Kidney (tissue), 14 donors: ENCODE data around the gene CIAO1. TPM values are rescaled to one million over a fixed set of nuclear protein-coding genes. Genes with fewer than 3 reads are reported as not detected.
"Not testable (repeated sequence)": the region's sequence is repeated elsewhere in the genome, so short reads cannot be mapped to it uniquely, and the experiment has no call there.

Source experiments
- DNase-seq, 5 donors: peaks; one replicate each; pipeline ENCODE4 v3.0.0-alpha.2; 2013 to 2020
- FAIRE-seq: peaks from 2 replicates; lab custom pipeline; 2012; peaks lifted over from hg19 to GRCh38; lab: Jason Lieb, UNC
- H3K27ac ChIP-seq, 2 donors: one replicate each; pipeline ENCODE4 v1.7.0; 2013; ENCODE audit warnings: low read depth in 2 of 2, low read length in 2 of 2, inconsistent platforms in 1 of 2
- H3K27me3 ChIP-seq: one replicate; pipeline ENCODE4 v1.7.1; 2013; ENCODE audit warnings: low read length, inconsistent platforms; ENCODE audit not compliant: control insufficient read depth, insufficient read depth
- H3K36me3 ChIP-seq, 3 donors: one replicate each; pipeline versions ENCODE4 v1.7.0 to v1.7.1; 2013; ENCODE audit warnings: low read length in 3 of 3, control low read depth in 1 of 3, inconsistent platforms in 1 of 3; ENCODE audit not compliant: insufficient read depth in 3 of 3, control insufficient read depth in 2 of 3
- H3K4me1 ChIP-seq, 3 donors: one replicate each; pipeline versions ENCODE4 v1.7.0 to v1.7.1; 2013; ENCODE audit warnings: low read length in 3 of 3, inconsistent platforms in 1 of 3, low read depth in 1 of 3; ENCODE audit not compliant: control insufficient read depth in 2 of 3, insufficient read depth in 2 of 3
- H3K4me3 ChIP-seq, 3 donors: one replicate each; pipeline versions ENCODE4 v1.7.0 to v1.8.1; 2013; ENCODE audit warnings: low read length in 3 of 3, control low read depth in 1 of 3, inconsistent platforms in 1 of 3
- H3K9ac ChIP-seq, 3 donors: one replicate each; pipeline versions ENCODE4 v1.7.0 to v1.7.1; 2013; ENCODE audit warnings: low read length in 3 of 3, control low read depth in 1 of 3, inconsistent platforms in 1 of 3
- H3K9me3 ChIP-seq, 3 donors: one replicate each; pipeline versions ENCODE4 v1.7.0 to v1.7.1; 2013; ENCODE audit warnings: low read length in 3 of 3, control low read depth in 1 of 3, inconsistent platforms in 1 of 3; ENCODE audit not compliant: control insufficient read depth in 2 of 3, insufficient read depth in 1 of 3
- CTCF ChIP-seq: IDR thresholded peaks from 3 replicates; pipeline ENCODE4 v1.5.1; 2012; ENCODE audit warnings: mild to moderate bottlenecking, moderate library complexity, borderline replicate concordance; ENCODE audit not compliant: insufficient read depth; ENCODE audit errors: extremely low read depth
- intact Hi-C: fragments of 100-400 bp; cut with DNase I; formaldehyde crosslinking; loops from one replicate; pipeline ENCODE4 v1.11.1; 2022
- polyA plus RNA-seq: library from polyadenylated mRNA; stranded (reverse); fragments of 350-450 nt; fragmentation: Illumina TruSeq; extraction: RNeasy Lipid Tissue Mini Kit (QIAGEN cat#74804); gene quantifications from one replicate; pipeline ENCODE4 v1.2.3, GENCODE V29; 2014; ENCODE audit warnings: low read depth, low replicate concordance; ENCODE audit not compliant: insufficient read depth
- total RNA-seq: library from RNA; stranded (reverse); fragmentation: NEBNext Ultra II Directional; extraction: Animal tissue kit (Norgen Biotek cat#: 25700); gene quantifications from one replicate; pipeline ENCODE4 v1.2.1, GENCODE V29; 2021
- donor health status: control.
- donor health status: control.
- donor health status: control.
- donor health status: control.
- donor health status: control.
- donor health status: DM: yes; HTN: yes; CAD: no.
- donor health status: Normal renal cell carcinoma (clear cell type).

Gene CIAO1
- total and polyA plus RNA-seq, 2 donors from 2014 or later, result 48.2 to 63.0 TPM

DNA sequence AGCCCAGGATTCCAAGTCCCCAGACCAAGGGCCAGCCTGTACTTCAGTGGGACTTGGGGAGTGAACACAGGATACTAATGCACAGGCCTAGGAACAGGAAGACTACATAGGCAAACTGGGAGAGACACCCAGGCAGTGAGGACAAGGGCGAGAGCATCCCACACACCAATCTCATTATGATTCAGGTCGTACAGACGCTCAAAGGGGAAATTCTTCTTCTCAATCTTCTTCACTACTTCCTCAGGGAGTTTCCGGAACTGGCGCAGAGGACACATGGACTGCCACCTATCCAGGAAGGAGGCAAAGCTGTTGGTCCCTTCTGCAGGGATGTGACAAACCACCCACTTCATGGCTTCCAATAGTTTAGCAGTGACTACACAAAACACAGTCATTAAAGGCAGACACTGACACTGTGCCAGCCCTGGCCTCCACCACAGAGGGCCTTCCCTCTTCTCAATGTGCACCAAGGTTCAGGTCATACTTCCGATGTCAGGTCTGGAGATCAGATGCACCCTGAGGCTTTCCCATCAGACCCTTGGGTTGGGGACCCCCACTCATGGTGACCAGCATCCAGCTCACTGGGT, 21.3 kb downstream of the CIAO1 start:
- H3K4me1 ChIP-seq, result no peaks in the 10 kb centered on the region
- FAIRE-seq (no peak), DNase-seq (no peak)
- no peaks in the 10 kb centered on the region for H3K27me3 ChIP-seq
- intact Hi-C loops, result no loop called here
- TF ChIP-seq CTCF, result no peak
- no peak overlapping the region for H3K27ac ChIP-seq
- H3K36me3 ChIP-seq, result peaks cover 21 to 96% (median 88%) of the 10 kb centered on the region in 3 donors
- no peaks in the 10 kb centered on the region for H3K9me3 ChIP-seq
- H3K9ac ChIP-seq, result no peak overlapping the region
- no peak overlapping the region for H3K4me3 ChIP-seq

- FAIRE-seq, result no peak
- no peak for DNase-seq
These were observed 25.7 kb downstream of the CIAO1 start for GRCh38 chr2:96291751-96292150.

GRCh38 chr2:96294271-96294670, 28.2 kb downstream of the CIAO1 start:
- intact Hi-C loops, FAIRE-seq, H3K27me3 ChIP-seq, DNase-seq, H3K4me3 ChIP-seq, H3K9ac ChIP-seq, H3K27ac ChIP-seq, H3K4me1 ChIP-seq, H3K9me3 ChIP-seq: not testable (repeated sequence)
- peaks cover 27 to 89% (median 82%) of the 10 kb centered on the region in 3 donors for H3K36me3 ChIP-seq

More at GRCh38 chr2:96291751-96292150, 25.7 kb downstream of the CIAO1 start:
- Histone ChIP-seq H3K9me3 (no peaks in the 10 kb centered on the region), H3K36me3 (peaks cover 26 to 89% (median 81%) of the 10 kb centered on the region in 3 donors), H3K9ac (no peak overlapping the region), H3K4me1 (no peaks in the 10 kb centered on the region), H3K4me3 (no peak overlapping the region), H3K27me3 (no peaks in the 10 kb centered on the region), H3K27ac (no peak overlapping the region)
- intact Hi-C loops, result no loop called here
- TF ChIP-seq CTCF, result no peak

- Histone ChIP-seq H3K4me1 (peaks cover 0 to 3% (median 0%) of the 10 kb centered on the region in 3 donors), H3K4me3 (no peak overlapping the region), H3K27me3 (no peaks in the 10 kb centered on the region), H3K27ac (no peak overlapping the region), H3K9ac (no peak overlapping the region), H3K36me3 (peaks cover 33 to 83% (median 74%) of the 10 kb centered on the region in 3 donors), H3K9me3 (no peaks in the 10 kb centered on the region)
- intact Hi-C loops, result no loop called here
- DNase-seq (no peak), FAIRE-seq (no peak)
- TF ChIP-seq CTCF, result no peak
These were observed 30.9 kb downstream of the CIAO1 start for GRCh38 chr2:96296925-96297324.
